Ishikawa (cell line): ENCODE results near the gene SLC5A10.

Experiments used
- CEBPB ChIP-seq: IDR thresholded peaks from 2 replicates; pipeline ENCODE4 v1.6.1; 2012
- CREB1 ChIP-seq: IDR thresholded peaks from 2 replicates; pipeline ENCODE4 v1.6.1; 2012; ENCODE audit warnings: low read depth
- EGR1 ChIP-seq: IDR thresholded peaks from 2 replicates; pipeline ENCODE4 v1.6.1; 2012
- EP300 ChIP-seq: IDR thresholded peaks from 2 replicates; pipeline ENCODE4 v1.6.1; 2012; ENCODE audit warnings: borderline replicate concordance
- FOXM1 ChIP-seq: IDR thresholded peaks from 2 replicates; pipeline ENCODE4 v1.6.1; 2012; ENCODE audit warnings: low read depth, borderline replicate concordance
- RAD21 ChIP-seq: IDR thresholded peaks from 2 replicates; pipeline ENCODE4 v1.6.1; 2012; ENCODE audit warnings: low read depth
- REST ChIP-seq: IDR thresholded peaks from 2 replicates; pipeline ENCODE4 v1.6.1; 2012; ENCODE audit warnings: low read depth, mild to moderate bottlenecking
- TAF1 ChIP-seq: IDR thresholded peaks from 2 replicates; pipeline ENCODE4 v1.6.1; 2012; ENCODE audit warnings: low read depth, mild to moderate bottlenecking
- TCF12 ChIP-seq: IDR thresholded peaks from 2 replicates; pipeline ENCODE4 v1.6.1; 2012; ENCODE audit warnings: low read depth
- TEAD4 ChIP-seq: IDR thresholded peaks from 2 replicates; pipeline ENCODE4 v1.6.1; 2012
- YY1 ChIP-seq: IDR thresholded peaks from 2 replicates; pipeline ENCODE4 v1.6.1; 2012; ENCODE audit warnings: low read depth
- TF ChIP-seq, protein P1 (sequence below): IDR thresholded peaks from 2 replicates; pipeline ENCODE4 v1.6.1; 2012

- TF ChIP-seq FOXM1 (no peak), YY1 (no peak), CREB1 (no peak), TCF12 (no peak), TAF1 (no peak), TEAD4 (no peak), REST (no peak), EP300 (no peak), RAD21 (no peak), EGR1 (no peak), CEBPB (no peak)
- TF ChIP-seq, protein P1, sequence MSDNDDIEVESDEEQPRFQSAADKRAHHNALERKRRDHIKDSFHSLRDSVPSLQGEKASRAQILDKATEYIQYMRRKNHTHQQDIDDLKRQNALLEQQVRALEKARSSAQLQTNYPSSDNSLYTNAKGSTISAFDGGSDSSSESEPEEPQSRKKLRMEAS, result no peak
These were observed 10.5 kb downstream of the SLC5A10 start for GRCh38 chr17:18962494-18962815.
